ENCODE results near the gene KRTAP3-3.

The KRTAP3-3 gene

DNA sequence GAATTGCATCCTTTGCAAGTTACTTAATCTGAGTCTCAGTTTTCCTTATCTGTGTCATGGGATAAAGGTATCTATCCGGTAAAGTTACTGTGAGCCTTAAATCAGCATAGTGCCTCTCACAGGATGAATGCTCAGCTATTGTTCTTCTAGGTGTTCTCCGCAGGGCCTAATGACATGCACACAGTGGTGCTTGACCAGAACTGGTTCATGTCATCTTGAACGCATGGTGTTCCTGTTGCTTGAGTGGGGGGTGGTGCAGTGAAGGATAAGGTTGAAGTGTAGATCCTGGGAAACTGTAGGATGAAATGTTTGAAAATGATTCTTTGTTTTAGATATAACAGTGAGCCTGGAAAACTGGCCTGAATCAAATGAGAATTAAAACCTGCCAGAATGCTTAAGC is 13.8 kb downstream of the KRTAP3-3 start:
- Histone ChIP-seq H3K27me3 (ENCODE audit: control insufficient read depth in 1 of 2, insufficient read depth in 2 of 2, low read length in 2 of 2) (no peaks in the 10 kb centered on the region), H3K36me3 (ENCODE audit: insufficient read depth, low read length) (no peaks in the 10 kb centered on the region), H3K27ac (ENCODE audit: low read depth, low read length) (no peak overlapping the region), H3K9me3 (ENCODE audit: low read length) (no peaks in the 10 kb centered on the region), H3K9ac (ENCODE audit: low read length) (no peak overlapping the region), H3K4me1 (ENCODE audit: insufficient read depth, low read length) (peaks cover 3% of the 10 kb centered on the region), H3K4me3 (ENCODE audit: low read depth in 1 of 2, low read length in 2 of 2) (no peak overlapping the region)

DNA sequence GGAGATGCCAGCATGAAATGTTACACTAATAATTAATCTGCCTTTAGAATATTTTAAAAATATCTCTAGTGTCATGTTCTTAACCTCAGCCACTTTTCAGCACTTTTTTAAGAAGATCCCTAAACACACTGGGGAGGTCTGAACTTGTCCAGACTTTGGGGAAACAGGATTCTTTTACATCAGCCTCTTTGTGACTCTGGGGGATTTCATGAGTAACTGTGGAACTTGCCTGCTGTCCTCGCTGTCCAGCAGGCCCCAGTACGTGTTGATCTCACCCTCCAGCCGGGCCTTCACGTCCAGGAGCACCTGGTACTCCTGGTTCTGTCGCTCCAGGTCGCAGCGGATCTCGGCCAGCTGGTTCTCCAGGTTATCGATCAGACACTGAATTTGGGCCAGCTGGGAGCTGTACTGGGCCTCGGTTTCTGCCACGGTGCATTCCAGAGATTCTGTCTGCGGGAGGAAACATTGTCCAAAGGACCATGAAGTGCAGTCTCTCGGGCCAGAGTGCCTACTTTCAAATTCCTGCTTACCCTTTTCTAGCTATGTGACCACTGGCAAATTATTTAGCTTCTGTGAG is 15.3 kb downstream of the KRTAP3-3 start:
- H3K9ac ChIP-seq (ENCODE audit: low read length), result no peak overlapping the region
- no peaks in the 10 kb centered on the region for H3K9me3 ChIP-seq (ENCODE audit: low read length)
- no peak overlapping the region for H3K4me3 ChIP-seq (ENCODE audit: low read depth in 1 of 2, low read length in 2 of 2)
- peaks cover 3% of the 10 kb centered on the region for H3K4me1 ChIP-seq (ENCODE audit: insufficient read depth, low read length)
- H3K36me3 ChIP-seq (ENCODE audit: insufficient read depth, low read length), result no peaks in the 10 kb centered on the region
- H3K27ac ChIP-seq (ENCODE audit: low read depth, low read length), result no peak overlapping the region
- H3K27me3 ChIP-seq (ENCODE audit: control insufficient read depth in 1 of 2, insufficient read depth in 2 of 2, low read length in 2 of 2), result no peaks in the 10 kb centered on the region

DNA sequence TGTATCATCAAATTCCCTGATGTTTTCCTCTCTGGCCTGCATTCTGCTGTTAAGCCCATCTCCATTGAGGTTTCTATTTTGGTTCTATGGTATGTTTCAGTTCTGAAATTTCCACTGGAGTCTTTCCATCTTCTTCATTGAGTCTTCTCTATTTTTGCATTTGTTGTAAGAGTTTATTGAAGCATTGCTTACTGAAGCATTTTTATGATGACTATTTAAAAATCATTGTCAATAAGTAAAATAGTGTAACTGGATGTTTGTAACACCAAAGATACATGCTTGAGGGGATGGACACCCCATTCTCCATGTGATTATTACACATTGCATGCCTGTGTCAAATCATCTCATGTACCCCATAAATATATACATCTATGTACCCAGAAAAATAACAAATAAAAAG is 18.4 kb downstream of the KRTAP3-3 start:
- H3K27me3 ChIP-seq (ENCODE audit: control insufficient read depth in 1 of 2, insufficient read depth in 2 of 2, low read length in 2 of 2), result no peaks in the 10 kb centered on the region
- no peaks in the 10 kb centered on the region for H3K9me3 ChIP-seq (ENCODE audit: low read length)
- no peaks in the 10 kb centered on the region for H3K36me3 ChIP-seq (ENCODE audit: insufficient read depth, low read length)
- no peak overlapping the region for H3K4me3 ChIP-seq (ENCODE audit: low read depth in 1 of 2, low read length in 2 of 2)
- H3K4me1 ChIP-seq (ENCODE audit: insufficient read depth, low read length), result peaks cover 1% of the 10 kb centered on the region
- H3K27ac ChIP-seq (ENCODE audit: low read depth, low read length), result no peak overlapping the region
- H3K9ac ChIP-seq (ENCODE audit: low read length), result no peak overlapping the region

DNA sequence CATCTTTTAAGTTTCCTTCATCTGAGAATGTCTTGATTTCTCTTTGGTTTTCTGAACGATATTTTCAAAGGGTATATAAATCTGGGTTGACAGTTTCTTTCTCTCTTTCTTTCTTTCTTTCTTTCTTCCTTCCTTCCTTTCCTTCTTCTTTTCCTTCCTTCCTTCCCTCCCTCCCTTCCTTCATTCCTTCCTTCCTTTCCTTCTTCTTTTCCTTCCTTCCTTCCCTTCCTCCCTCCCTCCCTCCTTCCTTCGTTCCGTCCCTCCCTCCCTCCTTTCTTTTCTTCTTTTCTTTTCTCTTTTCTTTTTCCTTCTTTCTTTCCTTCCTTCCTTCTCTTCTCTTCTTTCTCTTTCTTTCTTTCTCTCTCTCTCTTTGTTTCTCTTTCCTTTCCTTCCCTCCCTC is 19.6 kb downstream of the KRTAP3-3 start:
- H3K4me1 ChIP-seq (ENCODE audit: insufficient read depth, low read length), result no peaks in the 10 kb centered on the region
- no peaks in the 10 kb centered on the region for H3K9me3 ChIP-seq (ENCODE audit: low read length)
- no peak overlapping the region for H3K9ac ChIP-seq (ENCODE audit: low read length)
- no peak overlapping the region for H3K27ac ChIP-seq (ENCODE audit: low read depth, low read length)
- no peaks in the 10 kb centered on the region for H3K27me3 ChIP-seq (ENCODE audit: control insufficient read depth in 1 of 2, insufficient read depth in 2 of 2, low read length in 2 of 2)
- H3K36me3 ChIP-seq (ENCODE audit: insufficient read depth, low read length), result no peaks in the 10 kb centered on the region
- no peak overlapping the region for H3K4me3 ChIP-seq (ENCODE audit: low read depth in 1 of 2, low read length in 2 of 2)

DNA sequence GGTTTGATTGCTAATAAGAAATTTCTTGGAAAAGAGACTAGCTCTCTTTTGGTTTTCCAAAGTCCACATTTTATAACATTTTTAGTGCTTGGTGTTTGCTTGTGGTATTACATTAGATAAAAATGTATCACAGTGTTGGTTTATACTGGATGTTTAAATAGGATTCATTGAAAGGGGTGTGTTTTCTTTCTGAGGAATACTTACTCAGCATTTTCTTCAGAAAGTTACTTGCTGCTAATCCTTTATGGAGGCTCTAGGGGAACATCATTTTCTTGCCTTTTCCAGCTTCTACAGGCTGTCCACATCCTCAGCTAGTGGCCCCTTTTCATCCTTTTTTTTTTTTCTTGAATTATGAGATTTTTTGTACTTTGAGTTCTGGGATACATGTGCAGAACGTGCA is 26.4 kb downstream of the KRTAP3-3 start:
- Histone ChIP-seq H3K9me3 (ENCODE audit: low read length) (no peaks in the 10 kb centered on the region), H3K4me3 (ENCODE audit: low read depth in 1 of 2, low read length in 2 of 2) (no peak overlapping the region), H3K27me3 (ENCODE audit: control insufficient read depth in 1 of 2, insufficient read depth in 2 of 2, low read length in 2 of 2) (no peaks in the 10 kb centered on the region), H3K27ac (ENCODE audit: low read depth, low read length) (no peak overlapping the region), H3K9ac (ENCODE audit: low read length) (no peak overlapping the region), H3K4me1 (ENCODE audit: insufficient read depth, low read length) (no peaks in the 10 kb centered on the region), H3K36me3 (ENCODE audit: insufficient read depth, low read length) (no peaks in the 10 kb centered on the region)

DNA sequence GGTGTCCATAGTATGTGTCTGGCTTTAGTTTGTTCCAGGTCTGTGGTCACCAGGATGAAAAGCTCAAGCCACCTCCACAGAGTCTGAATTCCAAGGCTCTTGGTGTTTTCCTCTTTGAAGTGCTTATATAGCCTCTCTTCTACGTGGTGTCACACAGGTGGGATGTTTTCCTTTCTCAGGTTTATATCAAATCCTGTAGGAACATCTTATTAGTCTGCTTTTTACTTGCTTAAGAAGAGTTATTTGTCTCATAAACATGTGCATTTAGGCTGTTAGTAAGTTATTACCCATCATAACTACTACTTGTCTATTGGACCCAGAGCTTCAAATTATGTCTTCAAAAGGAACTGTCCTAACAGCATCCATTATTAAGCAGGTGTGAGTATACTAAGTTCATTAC is 27.1 kb downstream of the KRTAP3-3 start, which contains the start of gene KRT39:
Gene KRT39, minus strand, starts transcription at position 101 of the 400 bp plus-strand sequence. Its CDS starts 92 bp downstream, at position 9.
- no peaks in the 10 kb centered on the region for H3K9me3 ChIP-seq (ENCODE audit: low read length)
- H3K27me3 ChIP-seq (ENCODE audit: control insufficient read depth in 1 of 2, insufficient read depth in 2 of 2, low read length in 2 of 2), result no peaks in the 10 kb centered on the region
- H3K27ac ChIP-seq (ENCODE audit: low read depth, low read length), result no peak within 1 kb of the TSS
- no peak within 1 kb of the TSS for H3K9ac ChIP-seq (ENCODE audit: low read length)
- H3K4me3 ChIP-seq (ENCODE audit: low read depth in 1 of 2, low read length in 2 of 2), result no peak within 1 kb of the TSS
- no peaks in the 10 kb centered on the region for H3K36me3 ChIP-seq (ENCODE audit: insufficient read depth, low read length)
- H3K4me1 ChIP-seq (ENCODE audit: insufficient read depth, low read length), result no peaks in the 10 kb centered on the region

DNA sequence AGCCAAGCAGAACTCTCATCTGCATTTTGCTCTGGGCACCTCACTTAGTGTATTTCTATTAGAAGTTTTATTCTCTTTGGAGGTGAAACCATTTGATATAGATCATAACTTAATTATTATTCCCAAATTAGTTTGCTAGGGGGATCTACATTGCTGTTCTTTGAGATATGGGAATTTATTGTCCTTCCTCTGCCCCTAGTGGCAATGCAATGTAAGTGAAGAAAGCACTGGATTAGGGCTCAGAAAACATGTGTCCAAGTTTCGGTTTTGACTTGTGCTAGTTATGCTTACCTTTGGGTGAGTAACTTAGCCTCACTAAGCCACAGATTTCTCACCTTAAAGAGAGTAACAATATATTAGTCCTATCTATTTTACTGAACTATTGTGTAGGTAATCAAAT is 30.1 kb downstream of the KRTAP3-3 start:
- no peak overlapping the region for H3K27ac ChIP-seq (ENCODE audit: low read depth, low read length)
- H3K9me3 ChIP-seq (ENCODE audit: low read length), result no peaks in the 10 kb centered on the region
- no peaks in the 10 kb centered on the region for H3K4me1 ChIP-seq (ENCODE audit: insufficient read depth, low read length)
- H3K4me3 ChIP-seq (ENCODE audit: low read depth in 1 of 2, low read length in 2 of 2), result no peak overlapping the region
- no peak overlapping the region for H3K9ac ChIP-seq (ENCODE audit: low read length)
- H3K36me3 ChIP-seq (ENCODE audit: insufficient read depth, low read length), result no peaks in the 10 kb centered on the region
- H3K27me3 ChIP-seq (ENCODE audit: control insufficient read depth in 1 of 2, insufficient read depth in 2 of 2, low read length in 2 of 2), result no peaks in the 10 kb centered on the region

DNA sequence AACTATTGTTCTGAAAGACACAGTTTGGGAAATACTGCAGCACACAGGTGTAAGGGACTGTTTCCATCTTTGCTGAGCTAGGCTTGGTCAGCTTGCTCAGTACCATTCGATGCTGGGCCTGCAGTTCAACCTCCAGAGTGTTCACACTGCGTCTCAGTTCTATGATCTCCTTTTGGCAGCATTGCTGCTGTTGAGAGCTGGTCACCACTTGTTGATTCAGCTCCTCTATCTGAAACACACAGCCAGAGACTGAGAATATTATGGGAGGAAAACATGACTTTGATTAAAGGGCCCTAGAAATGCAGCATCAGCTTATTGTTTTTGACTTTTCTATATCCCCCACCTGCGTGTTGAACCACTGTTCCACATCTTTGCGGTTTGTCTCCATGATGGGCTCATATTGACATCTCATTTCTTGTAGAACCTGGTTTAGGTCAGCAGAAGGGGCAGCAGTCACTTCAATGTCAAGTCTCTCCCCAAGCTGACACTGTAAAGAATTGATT is 31.9 kb downstream of the KRTAP3-3 start:
- Histone ChIP-seq H3K9ac (ENCODE audit: low read length) (no peak overlapping the region), H3K4me1 (ENCODE audit: insufficient read depth, low read length) (no peaks in the 10 kb centered on the region), H3K9me3 (ENCODE audit: low read length) (no peaks in the 10 kb centered on the region)

DNA sequence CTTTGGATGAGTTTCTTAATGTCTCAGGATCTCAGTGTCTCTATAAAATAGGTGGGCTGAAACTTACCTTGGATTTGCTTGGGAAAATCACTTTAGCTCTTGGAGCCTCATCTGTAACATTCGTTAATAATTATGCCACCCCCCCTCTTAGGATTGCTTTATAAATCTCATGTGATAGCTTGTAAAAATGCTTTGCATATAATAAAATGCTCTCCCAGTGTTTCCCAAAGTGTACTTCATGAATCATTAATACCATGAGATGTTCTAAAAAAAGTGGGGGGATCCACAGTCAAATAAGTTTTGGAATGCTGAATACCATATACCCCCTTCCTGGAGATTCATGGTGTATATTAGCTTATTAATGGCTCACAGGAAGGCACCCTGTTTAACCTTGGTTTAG is 32.4 kb downstream of the KRTAP3-3 start:
- H3K9ac ChIP-seq (ENCODE audit: low read length), result no peak overlapping the region
- H3K27me3 ChIP-seq (ENCODE audit: control insufficient read depth in 1 of 2, insufficient read depth in 2 of 2, low read length in 2 of 2), result no peaks in the 10 kb centered on the region
- no peak overlapping the region for H3K27ac ChIP-seq (ENCODE audit: low read depth, low read length)
- H3K9me3 ChIP-seq (ENCODE audit: low read length), result no peaks in the 10 kb centered on the region
- no peaks in the 10 kb centered on the region for H3K36me3 ChIP-seq (ENCODE audit: insufficient read depth, low read length)
- no peak overlapping the region for H3K4me3 ChIP-seq (ENCODE audit: low read depth in 1 of 2, low read length in 2 of 2)
- H3K4me1 ChIP-seq (ENCODE audit: insufficient read depth, low read length), result no peaks in the 10 kb centered on the region

More for the DNA sequence above, 31.9 kb downstream of the KRTAP3-3 start:
- Histone ChIP-seq H3K4me3 (ENCODE audit: low read depth in 1 of 2, low read length in 2 of 2) (no peak overlapping the region), H3K27ac (ENCODE audit: low read depth, low read length) (no peak overlapping the region), H3K27me3 (ENCODE audit: control insufficient read depth in 1 of 2, insufficient read depth in 2 of 2, low read length in 2 of 2) (no peaks in the 10 kb centered on the region), H3K36me3 (ENCODE audit: insufficient read depth, low read length) (no peaks in the 10 kb centered on the region)

DNA sequence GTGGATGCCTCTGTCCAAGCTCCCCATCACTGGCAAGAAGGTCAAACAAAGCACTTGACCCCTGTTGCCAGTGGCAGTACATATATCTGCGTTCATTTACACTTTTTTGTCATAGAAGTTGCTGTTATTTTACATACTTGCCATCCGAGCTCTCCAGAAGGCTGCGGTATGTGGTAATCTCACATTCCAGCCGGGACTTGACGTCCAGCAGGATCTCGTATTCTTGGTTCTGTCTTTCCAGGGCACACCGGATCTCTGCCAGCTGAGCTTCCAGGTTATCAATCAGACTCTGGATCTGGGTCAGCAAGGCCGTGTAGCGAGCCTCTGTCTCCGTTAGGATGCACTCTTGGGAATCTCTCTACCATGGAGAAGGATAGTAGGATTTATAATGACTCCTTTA is 33.8 kb downstream of the KRTAP3-3 start:
- no peak overlapping the region for H3K27ac ChIP-seq (ENCODE audit: low read depth, low read length)
- no peak overlapping the region for H3K9ac ChIP-seq (ENCODE audit: low read length)
- no peaks in the 10 kb centered on the region for H3K36me3 ChIP-seq (ENCODE audit: insufficient read depth, low read length)
- H3K9me3 ChIP-seq (ENCODE audit: low read length), result no peaks in the 10 kb centered on the region
- H3K4me3 ChIP-seq (ENCODE audit: low read depth in 1 of 2, low read length in 2 of 2), result no peak overlapping the region
- H3K27me3 ChIP-seq (ENCODE audit: control insufficient read depth in 1 of 2, insufficient read depth in 2 of 2, low read length in 2 of 2), result no peaks in the 10 kb centered on the region
- H3K4me1 ChIP-seq (ENCODE audit: insufficient read depth, low read length), result no peaks in the 10 kb centered on the region

DNA sequence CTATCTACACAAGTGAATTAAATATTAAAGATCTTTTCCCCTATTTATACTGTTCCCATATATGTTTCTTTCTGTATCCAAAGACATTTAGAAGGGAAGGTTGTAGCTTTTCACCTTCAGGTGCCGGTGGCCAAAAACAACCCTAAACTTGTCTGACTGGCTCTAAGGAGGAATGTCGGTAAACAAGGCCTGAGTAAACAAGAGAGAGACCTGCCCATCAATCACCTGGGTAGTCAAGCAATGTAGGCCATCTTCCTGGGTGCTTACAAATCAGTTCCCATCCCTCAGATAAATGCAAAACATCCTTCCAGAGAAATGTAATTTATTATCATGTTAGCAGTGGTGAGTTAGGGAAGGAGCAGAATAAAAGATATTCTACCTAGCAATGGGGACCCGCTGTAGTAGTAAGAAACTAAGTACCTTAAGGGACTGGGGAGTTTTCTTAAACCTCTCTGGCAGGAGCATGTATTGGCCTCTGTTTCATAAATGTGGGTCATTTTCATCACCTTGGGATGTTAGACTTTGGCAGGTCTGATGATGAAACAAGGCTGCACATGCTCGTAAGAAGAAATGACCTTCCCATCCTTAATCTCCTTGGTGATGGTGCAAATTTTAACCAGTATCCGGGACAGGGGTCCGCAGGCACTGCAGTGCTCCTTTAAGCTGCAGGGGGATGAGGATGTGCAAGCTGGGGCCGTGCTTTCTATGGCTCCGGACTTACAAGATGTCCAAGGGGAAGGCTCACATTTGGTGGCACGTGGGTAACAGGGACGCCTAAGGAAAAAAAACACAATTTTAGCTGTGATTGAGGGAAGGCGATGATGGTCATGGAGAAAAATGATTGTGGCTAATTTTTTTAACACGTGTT is 35.6 kb downstream of the KRTAP3-3 start:
- H3K27ac ChIP-seq (ENCODE audit: low read depth, low read length), result no peak overlapping the region
- no peaks in the 10 kb centered on the region for H3K4me1 ChIP-seq (ENCODE audit: insufficient read depth, low read length)

More for the DNA sequence above, 35.6 kb downstream of the KRTAP3-3 start:
- no peaks in the 10 kb centered on the region for H3K9me3 ChIP-seq (ENCODE audit: low read length)
- no peak overlapping the region for H3K4me3 ChIP-seq (ENCODE audit: low read depth in 1 of 2, low read length in 2 of 2)
- no peaks in the 10 kb centered on the region for H3K36me3 ChIP-seq (ENCODE audit: insufficient read depth, low read length)
- no peaks in the 10 kb centered on the region for H3K27me3 ChIP-seq (ENCODE audit: control insufficient read depth in 1 of 2, insufficient read depth in 2 of 2, low read length in 2 of 2)
- H3K9ac ChIP-seq (ENCODE audit: low read length), result no peak overlapping the region
